ENCODE data around the gene CHST15.

The CHST15 gene

DNA sequence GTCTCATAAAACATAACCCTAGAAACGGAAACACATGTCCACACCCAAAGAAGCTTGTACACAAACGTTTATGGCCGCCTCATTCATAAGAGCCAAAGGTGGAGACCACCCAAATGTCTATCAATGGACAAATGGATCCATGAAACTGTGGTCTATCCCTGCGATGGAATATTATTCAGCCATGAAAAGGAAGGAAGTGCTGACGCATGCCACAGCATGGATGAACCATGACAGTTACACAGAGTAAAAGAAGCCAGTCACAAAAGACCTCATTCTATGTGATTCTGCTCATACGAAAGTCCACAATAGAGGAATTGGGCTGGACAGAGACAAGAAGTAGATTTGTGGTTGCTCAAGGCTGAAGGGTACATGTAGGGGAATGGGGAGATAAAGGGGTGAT, 10.8 kb downstream of the CHST15 start:
- DNase-seq (ENCODE audit: low read depth), result no peak

- no peak for DNase-seq (ENCODE audit: low read depth)
These were observed 11.8 kb downstream of the CHST15 start for GRCh38 chr10:124081547-124082140.

GRCh38 chr10:124079864-124080263, 13.5 kb downstream of the CHST15 start:
- DNase-seq (ENCODE audit: low read depth), result no peak

DNA sequence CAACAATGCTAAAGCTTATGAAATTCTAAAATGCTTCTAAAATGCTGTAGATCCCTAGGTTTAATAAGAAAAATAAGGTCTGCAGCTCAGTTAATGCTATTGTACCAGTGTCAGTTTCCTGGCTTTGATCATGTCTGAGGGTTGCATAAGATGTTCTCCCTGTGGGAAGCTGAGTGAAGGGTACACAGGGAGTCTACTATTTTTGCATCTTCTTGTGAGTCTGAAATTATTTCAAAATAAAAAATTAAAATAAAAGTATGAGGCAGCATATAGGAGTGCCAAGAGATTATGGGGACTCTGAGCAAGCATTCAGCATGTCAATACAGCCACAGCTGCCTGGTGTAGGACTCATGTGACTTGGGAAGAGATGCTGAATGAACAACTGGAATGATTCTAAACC, 14.7 kb downstream of the CHST15 start:
- no peak for DNase-seq (ENCODE audit: low read depth)

- DNase-seq (ENCODE audit: low read depth), result no peak
These were observed 15.4 kb downstream of the CHST15 start for GRCh38 chr10:124078028-124078427.

DNA sequence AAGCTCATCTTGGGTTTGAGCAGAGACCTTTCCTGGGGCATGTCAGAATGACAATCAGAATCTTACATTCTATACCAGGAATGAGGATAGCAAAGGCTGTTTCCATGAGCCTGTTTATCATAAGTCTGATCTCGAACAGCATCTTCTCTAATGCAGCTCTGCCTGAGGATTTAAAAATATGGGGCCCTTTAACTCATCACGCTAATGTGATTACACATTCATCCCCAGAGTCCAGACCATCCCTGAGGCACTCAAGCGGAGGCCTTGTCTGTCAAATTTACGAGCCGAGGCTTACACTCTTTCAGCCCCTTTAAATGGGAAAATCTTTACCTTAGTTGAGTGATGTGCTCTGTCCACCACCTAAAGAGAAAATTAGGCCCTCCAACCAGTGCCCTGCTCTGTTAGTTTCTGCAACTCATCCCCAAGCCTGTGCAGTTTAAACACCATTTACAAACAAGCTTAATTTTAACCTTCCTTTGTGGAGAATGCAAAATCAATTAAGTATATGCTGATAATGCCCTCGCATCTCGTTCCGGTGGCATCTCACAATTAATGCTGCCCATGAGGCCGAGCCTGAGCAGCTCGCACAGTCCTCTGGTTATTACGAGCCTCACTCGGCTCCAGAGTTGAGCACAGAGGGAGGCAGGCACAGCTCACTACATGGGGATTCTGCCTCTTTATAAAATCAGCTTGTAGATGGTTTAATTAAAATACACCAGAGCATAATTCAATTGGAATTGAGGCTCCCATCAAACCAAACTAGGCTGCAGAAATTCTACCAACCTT, 16.0 kb downstream of the CHST15 start:
- no peak for DNase-seq (ENCODE audit: low read depth)

DNA sequence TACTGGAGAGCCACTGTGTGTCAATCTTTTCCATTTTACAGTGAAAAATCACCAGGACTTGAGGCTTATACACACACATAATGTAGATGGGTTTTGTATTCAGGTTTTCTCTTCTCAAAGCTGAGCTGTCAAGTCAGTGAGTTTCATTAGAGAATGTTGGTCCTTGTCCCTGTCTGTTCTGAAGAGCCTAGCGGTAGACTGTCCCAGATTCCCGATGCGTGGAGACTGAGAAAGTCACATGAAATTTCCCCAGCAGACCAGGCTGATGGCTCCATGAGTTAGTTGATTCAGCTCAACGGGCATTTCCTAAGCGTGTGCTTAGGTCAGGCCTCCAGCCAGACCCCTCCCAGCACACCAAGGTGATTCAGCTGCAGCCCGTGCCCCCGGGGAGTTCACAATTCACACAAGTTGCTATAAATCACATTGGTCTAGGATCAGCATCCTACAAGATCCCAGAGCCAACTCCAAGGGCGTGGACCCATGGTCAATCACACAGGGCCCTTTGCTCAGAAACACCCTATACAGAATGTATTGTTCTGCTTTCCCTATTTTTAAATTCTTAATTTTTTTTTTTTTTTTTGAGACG, 17.2 kb downstream of the CHST15 start:
- no peak for DNase-seq (ENCODE audit: low read depth)

DNA sequence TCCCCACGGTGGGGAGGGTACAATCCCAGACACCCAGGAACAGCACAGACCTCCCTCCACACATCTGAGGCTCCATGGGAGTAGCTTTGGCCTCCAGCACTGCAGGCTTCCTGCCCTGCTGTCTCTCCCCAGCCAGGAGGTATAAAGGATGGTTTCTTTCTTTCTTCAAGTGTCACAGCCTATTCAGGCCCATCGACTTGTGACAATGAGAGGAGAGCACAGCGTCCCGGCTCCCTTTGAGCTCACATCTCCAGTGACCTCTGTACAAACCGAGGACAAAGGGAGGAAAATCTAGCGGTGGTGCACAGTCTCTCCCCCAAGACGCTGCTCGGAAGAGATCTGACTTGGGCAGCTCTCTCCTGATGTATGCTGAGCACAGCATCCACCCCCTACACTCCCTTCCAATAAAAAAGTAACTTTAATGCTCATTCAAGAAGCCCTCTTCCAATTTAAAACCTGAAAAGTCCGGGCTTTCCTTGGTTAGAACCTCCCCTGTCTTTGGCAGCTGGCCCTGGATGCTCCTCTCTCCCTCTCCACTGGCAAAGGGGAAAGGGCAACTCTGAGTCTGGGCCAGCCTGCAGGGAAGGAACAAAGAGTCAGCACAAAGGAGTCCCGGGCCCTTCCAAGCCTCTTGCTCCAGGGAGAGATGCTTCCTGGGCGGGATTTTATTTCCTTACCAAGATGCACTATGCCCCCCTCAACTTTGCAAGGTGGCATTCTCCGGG, 18.0 kb downstream of the CHST15 start:
- DNase-seq (ENCODE audit: low read depth), result no peak

GRCh38 chr10:124074501-124075109, 18.8 kb downstream of the CHST15 start:
- DNase-seq (ENCODE audit: low read depth), result no peak

- DNase-seq (ENCODE audit: low read depth), result no peak
These were observed 19.4 kb downstream of the CHST15 start for GRCh38 chr10:124073978-124074377.

DNA sequence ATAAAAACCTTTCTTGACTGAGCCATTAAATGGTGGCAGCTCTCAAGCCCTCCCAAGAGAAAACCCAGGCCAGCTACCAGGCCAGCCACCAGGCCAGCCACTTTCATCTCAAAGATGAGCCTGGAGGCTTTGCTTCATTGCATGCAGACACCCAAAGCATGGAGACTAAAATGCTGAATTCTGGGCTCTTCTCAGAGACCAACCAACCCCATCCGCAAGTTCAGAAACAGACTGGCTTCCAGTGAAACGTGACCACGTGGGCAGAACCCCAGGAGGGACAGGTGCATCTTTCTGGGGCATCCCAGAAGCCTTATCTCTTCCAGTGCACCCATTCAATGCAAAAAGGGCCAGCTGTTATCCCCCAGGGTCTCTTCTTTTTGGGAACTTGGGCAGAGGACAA, 20.9 kb downstream of the CHST15 start:
- DNase-seq (ENCODE audit: low read depth), result no peak

- DNase-seq (ENCODE audit: low read depth), result no peak
These were observed 21.3 kb downstream of the CHST15 start for GRCh38 chr10:124072106-124072505.

- DNase-seq (ENCODE audit: low read depth), result no peak
These were observed 22.3 kb downstream of the CHST15 start for GRCh38 chr10:124071141-124071540.

DNA sequence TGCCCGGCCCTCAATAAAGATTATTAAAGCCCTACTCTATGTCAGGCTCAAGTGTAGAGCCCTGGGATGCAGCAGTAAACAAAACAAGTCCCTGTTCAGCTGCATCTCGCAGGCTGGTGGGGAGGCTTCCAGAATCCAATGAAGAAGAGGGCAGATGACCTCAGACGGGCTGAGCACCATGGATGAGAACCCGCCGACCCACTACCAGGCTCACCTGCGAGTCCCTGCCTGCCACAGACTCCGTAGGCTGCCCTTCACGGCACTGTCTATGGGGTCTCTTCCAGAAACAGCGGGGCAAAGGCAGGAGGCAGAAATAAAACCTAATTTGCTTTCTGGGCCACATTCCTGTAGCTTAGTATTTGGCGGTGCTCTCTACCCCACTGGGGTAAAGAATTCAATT, 22.7 kb downstream of the CHST15 start:
- DNase-seq (ENCODE audit: low read depth), result no peak

- no peak for DNase-seq (ENCODE audit: low read depth)
These were observed 23.8 kb downstream of the CHST15 start for GRCh38 chr10:124069341-124070264.

DNA sequence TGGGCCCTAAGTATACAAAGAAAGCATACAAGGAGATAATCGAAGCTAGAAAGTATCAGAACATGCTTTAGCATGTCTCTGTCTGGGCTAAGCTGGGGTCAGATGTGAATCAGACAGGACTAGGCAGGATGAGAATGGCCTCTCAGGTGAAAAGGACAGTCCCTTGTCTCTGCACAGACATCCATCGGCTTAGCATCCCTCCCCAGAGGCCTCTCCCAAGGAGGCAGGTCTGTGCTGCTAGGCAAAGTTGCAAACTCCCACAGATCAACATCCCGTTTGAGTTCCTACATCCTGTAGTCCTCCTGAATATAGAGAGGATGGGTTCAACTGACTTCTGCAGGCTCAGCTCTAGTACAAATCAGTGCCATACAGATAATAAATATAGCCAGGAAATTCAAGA, 24.5 kb downstream of the CHST15 start:
- no peak for DNase-seq (ENCODE audit: low read depth)

- DNase-seq (ENCODE audit: low read depth), result no peak
These were observed 25.5 kb downstream of the CHST15 start for GRCh38 chr10:124067825-124068400.

DNA sequence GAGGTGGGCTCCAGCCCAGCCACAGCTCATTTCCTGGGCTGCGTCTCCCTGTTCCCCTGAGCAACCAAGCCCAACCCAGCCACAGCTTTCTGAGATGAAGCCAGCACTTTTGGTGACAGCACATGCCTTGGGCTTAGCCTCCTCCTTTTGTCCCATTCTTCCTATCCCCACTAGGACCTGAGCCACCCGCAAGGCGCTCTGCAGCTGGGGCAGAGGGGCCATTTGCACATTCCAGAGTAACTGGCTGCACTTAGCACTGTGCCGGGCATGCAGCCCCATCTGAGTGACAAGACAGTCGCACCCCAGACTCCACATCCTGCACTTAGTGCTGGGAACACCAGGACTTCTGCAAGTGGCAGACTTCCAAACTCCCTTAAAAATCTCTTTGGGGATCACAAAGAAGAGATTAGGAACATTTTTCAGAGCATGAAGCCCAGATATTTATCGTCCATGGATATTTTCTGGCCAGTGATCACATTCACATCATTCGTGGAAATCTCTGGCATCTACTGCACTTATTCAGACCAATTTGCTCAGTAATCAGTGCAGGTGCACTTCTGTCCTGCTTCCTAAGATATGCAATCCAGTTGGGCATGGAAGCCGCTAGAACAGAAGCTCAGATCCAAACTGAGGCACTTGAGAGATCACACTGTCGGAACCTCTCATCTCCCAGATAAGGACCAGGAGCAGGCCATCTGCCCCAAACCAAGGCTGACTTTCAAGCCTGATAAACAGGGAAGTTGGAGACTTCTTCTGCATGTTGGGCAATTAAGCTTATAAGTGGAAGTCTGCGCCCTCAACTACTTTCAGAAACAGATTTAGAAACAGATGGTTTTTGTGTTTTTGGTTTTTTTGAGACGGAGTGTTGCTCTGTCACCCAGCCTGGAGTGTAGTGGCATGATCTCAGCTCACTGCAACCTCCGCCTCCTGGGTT, 26.4 kb downstream of the CHST15 start:
- DNase-seq (ENCODE audit: low read depth), result no peak

GRCh38 chr10:124066126-124066700, 27.2 kb downstream of the CHST15 start:
- DNase-seq (ENCODE audit: low read depth), result no peak
